ENCODE results near the gene SEC14L2.
A peak's percentile ranks its signal among the peaks of the same experiment; 100 is the strongest.

Gene SEC14L2

DNA sequence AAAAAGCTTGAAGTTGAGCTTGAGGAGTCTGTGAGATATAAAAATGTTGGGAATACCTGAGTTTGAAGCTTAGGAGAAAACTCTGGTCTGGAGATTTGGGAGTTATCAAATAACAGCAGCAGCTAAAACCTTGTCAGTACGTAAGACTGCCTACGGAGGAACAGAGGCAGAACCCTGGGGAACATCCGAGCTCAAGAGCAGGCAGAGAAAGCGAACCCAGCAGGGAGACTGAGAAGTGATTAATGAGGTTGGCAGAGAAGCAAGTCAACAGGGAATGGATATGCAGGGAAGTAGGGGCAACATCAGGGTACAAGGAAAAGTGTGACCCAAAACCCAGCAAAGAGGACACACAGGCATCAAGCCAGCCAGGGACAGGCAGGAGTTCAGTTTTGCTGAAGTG is 16.2 kb downstream of the SEC14L2 start:
- H3K9me3 ChIP-seq (ENCODE audit: control insufficient read depth, insufficient read depth, low read length) = no peaks in the 10 kb centered on the region
- no peaks in the 10 kb centered on the region for H3K27me3 ChIP-seq (ENCODE audit: control insufficient read depth, insufficient read depth, low read length)
- H3K4me3 ChIP-seq (ENCODE audit: low read depth, low read length) = no peak overlapping the region
- H3K9ac ChIP-seq (ENCODE audit: low read depth, low read length) = no peak overlapping the region
- H3K4me1 ChIP-seq (ENCODE audit: control insufficient read depth, insufficient read depth, low read length) = no peaks in the 10 kb centered on the region
- peaks cover 15% of the 10 kb centered on the region for H3K36me3 ChIP-seq (ENCODE audit: control insufficient read depth, insufficient read depth, low read length)

DNA sequence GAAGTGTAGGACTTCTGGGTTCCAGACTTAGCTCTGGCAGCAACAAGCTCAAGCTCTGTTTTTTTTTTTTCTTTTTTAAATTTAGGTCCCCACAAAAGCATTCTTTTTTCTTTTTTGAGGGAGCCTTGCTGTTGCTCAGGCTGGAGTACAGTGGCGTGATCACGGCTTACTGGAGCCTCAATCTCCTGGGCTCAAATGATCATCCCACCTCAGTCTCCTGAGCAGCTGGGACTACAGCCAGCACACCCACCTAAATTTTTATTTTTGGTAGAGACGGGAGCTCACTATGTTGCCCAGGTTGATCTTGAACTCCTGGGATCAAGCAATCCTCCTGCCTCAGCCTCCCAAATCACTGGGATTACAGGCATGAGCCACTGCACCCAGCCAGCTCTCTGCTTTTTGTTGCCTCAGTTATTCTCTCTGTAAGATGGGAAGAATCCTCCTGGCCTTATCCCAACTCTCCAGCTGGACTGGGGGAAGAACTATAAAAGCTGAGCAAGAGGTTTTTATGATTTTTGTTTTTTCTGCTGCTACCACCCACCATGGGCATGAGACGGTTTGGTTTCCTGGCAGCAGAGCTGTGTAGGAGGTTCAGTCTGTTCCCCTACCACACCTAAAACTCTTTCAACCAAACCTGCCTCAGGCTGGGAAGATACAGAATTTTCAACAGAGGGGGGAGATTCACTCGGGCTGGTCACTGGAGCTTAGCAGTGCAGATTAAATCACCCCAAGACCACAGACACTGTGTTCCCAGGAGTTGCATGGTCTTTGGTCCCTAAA is 17.1 kb downstream of the SEC14L2 start:
- no peaks in the 10 kb centered on the region for H3K9me3 ChIP-seq (ENCODE audit: control insufficient read depth, insufficient read depth, low read length)
- peaks cover 15% of the 10 kb centered on the region for H3K36me3 ChIP-seq (ENCODE audit: control insufficient read depth, insufficient read depth, low read length)
- no peak overlapping the region for H3K9ac ChIP-seq (ENCODE audit: low read depth, low read length)
- no peak overlapping the region for H3K4me3 ChIP-seq (ENCODE audit: low read depth, low read length)
- no peaks in the 10 kb centered on the region for H3K4me1 ChIP-seq (ENCODE audit: control insufficient read depth, insufficient read depth, low read length)
- H3K27me3 ChIP-seq (ENCODE audit: control insufficient read depth, insufficient read depth, low read length) = no peaks in the 10 kb centered on the region

DNA sequence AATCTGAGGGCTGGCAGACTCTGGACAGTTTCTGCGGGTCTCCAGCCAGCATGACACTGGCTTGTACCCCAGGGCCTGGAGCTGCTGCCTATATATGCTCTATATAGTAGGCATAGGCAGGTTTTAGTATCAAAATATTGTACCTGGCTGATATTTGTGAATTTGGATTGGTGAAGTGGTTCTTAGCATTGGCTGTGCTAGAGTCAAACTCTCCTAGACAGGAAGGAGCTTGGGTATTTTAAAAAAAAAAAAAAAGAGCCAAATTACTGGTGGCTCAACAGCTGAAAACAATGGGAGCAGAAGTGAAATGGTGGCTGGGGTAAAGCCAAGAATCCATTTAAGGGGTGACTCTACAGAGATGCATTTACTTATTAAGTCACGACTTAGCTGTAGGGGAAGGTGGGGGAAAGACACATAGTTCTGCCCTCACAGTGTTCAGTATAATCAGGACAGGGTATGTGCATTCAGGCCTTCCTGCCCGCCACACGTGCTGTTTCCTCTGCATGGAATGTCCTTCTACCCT is 17.8 kb downstream of the SEC14L2 start:
- Histone ChIP-seq H3K9me3 (ENCODE audit: control insufficient read depth, insufficient read depth, low read length) (no peaks in the 10 kb centered on the region), H3K27me3 (ENCODE audit: control insufficient read depth, insufficient read depth, low read length) (no peaks in the 10 kb centered on the region), H3K9ac (ENCODE audit: low read depth, low read length) (no peak overlapping the region), H3K4me3 (ENCODE audit: low read depth, low read length) (no peak overlapping the region), H3K36me3 (ENCODE audit: control insufficient read depth, insufficient read depth, low read length) (peaks cover 15% of the 10 kb centered on the region), H3K4me1 (ENCODE audit: control insufficient read depth, insufficient read depth, low read length) (no peaks in the 10 kb centered on the region)

DNA sequence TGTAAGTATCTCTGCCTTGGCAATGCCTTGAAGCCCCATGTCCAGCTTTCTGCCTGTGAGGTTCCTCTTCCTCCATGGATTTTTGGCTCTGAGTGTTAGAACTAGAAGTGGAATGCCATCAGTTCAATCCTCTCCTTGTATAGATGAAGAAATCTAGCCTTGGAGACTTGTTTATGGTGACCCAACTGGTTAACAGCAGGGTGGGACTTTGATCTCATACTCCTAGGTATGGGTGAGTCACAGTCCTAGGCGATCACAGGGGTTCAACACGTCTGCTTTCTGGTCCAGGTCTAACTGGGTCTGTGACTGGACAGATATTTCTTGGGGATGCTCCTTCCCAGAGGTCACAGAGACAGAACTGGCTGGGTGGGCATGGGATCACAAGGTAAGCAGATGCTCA is 19.6 kb downstream of the SEC14L2 start:
- no peaks in the 10 kb centered on the region for H3K9me3 ChIP-seq (ENCODE audit: control insufficient read depth, insufficient read depth, low read length)
- no peak overlapping the region for H3K9ac ChIP-seq (ENCODE audit: low read depth, low read length)
- peaks cover 11% of the 10 kb centered on the region for H3K36me3 ChIP-seq (ENCODE audit: control insufficient read depth, insufficient read depth, low read length)
- H3K27me3 ChIP-seq (ENCODE audit: control insufficient read depth, insufficient read depth, low read length) = no peaks in the 10 kb centered on the region
- no peak overlapping the region for H3K4me3 ChIP-seq (ENCODE audit: low read depth, low read length)
- no peaks in the 10 kb centered on the region for H3K4me1 ChIP-seq (ENCODE audit: control insufficient read depth, insufficient read depth, low read length)

DNA sequence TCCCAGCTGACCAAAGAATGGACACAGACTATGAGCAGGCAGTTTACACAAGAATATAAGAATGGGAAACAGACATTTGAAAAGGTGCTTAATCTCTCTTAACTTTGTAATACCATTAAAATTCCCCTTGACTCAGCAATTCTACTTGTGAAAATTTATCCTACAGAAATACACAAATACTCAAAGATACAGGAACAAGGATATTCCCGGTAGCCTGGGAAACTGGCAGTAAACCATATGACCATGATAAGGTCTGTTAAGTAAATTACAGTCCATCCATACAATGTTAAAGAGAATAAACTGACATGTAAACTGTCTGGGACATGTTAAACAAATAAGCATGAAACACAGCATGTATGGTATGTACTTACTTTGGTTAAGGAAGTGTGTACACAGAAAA is 20.0 kb downstream of the SEC14L2 start:
- Histone ChIP-seq H3K36me3 (ENCODE audit: control insufficient read depth, insufficient read depth, low read length) (peaks cover 9% of the 10 kb centered on the region), H3K27me3 (ENCODE audit: control insufficient read depth, insufficient read depth, low read length) (no peaks in the 10 kb centered on the region), H3K4me3 (ENCODE audit: low read depth, low read length) (no peak overlapping the region), H3K9ac (ENCODE audit: low read depth, low read length) (no peak overlapping the region), H3K4me1 (ENCODE audit: control insufficient read depth, insufficient read depth, low read length) (no peaks in the 10 kb centered on the region), H3K9me3 (ENCODE audit: control insufficient read depth, insufficient read depth, low read length) (no peaks in the 10 kb centered on the region)

DNA sequence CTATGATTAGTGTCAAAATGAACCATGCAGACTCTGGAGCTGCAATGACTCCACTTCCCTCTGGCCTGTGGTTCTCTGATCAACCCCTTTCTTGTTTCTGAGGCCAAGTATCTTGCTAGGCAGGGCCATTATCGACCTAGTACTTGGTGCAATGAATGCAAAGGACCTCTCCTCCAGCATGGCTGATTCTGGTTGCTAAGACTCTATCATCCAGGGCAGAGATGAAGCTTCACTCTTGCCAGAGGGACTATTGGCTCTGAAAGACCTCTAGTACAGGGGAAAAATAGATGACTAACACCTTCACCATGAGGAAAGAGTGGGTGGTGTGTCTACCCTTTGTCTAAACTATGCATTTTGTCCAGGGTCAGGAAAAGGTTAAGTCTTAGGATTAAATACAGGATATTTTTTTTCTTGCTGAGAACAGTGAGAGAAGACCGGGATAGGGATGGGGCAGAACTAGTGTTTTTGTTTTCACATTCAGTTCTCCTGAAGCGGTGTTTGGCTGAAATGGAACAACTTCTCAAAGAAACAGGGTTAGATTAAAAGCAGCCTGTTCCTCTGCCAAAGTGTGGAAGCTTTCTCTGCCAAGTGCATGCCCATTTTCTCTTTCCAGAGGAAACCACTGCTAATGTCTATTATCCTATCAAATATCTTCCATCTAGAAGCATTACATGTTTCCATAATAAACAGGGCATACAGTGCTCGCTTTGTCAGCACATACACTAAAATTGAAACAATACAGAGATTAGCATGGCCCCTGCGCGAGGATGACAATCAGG is 23.7 kb downstream of the SEC14L2 start:
- H3K36me3 ChIP-seq (ENCODE audit: control insufficient read depth, insufficient read depth, low read length) = peaks cover 7% of the 10 kb centered on the region
- no peak overlapping the region for H3K4me3 ChIP-seq (ENCODE audit: low read depth, low read length)
- peaks cover 6% of the 10 kb centered on the region for H3K4me1 ChIP-seq (ENCODE audit: control insufficient read depth, insufficient read depth, low read length)
- no peaks in the 10 kb centered on the region for H3K9me3 ChIP-seq (ENCODE audit: control insufficient read depth, insufficient read depth, low read length)
- H3K27me3 ChIP-seq (ENCODE audit: control insufficient read depth, insufficient read depth, low read length) = no peaks in the 10 kb centered on the region
- no peak overlapping the region for H3K9ac ChIP-seq (ENCODE audit: low read depth, low read length)

DNA sequence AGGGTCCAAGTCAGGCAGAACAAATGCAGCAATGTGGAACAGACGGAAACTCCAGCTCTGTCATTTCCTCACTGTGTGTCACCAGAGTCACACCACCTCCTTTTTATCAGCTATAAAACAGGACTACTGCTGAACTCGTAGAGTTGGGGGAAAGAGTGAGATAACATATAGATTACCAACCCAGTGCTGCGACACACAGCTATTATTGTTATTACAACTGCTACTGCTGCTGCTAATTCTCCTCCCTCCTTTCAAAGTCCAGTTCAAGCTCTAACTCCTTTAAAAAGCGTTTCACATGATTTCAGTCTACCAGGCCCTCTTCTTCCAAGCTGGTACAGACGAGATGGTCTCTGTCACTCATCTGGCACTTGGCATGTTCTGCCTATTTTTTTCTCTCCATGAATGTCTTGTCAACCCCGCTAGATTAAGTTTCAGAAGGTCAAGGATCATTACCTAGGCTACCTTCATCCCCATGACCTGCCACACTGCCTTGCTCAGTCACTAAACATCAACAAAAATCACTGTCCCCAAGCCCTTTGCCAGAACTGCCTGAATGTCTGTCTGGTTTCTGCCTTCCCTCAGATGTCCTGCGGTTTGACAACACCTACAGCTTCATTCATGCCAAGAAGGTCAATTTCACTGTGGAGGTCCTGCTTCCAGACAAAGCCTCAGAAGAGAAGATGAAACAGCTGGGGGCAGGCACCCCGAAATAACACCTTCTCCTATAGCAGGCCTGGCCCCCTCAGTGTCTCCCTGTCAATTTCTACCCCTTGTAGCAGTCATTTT is 25.1 kb downstream of the SEC14L2 start:
- Histone ChIP-seq H3K4me1 (ENCODE audit: control insufficient read depth, insufficient read depth, low read length) (peaks cover 9% of the 10 kb centered on the region), H3K4me3 (ENCODE audit: low read depth, low read length) (peak overlapping the region; percentile 6)

DNA sequence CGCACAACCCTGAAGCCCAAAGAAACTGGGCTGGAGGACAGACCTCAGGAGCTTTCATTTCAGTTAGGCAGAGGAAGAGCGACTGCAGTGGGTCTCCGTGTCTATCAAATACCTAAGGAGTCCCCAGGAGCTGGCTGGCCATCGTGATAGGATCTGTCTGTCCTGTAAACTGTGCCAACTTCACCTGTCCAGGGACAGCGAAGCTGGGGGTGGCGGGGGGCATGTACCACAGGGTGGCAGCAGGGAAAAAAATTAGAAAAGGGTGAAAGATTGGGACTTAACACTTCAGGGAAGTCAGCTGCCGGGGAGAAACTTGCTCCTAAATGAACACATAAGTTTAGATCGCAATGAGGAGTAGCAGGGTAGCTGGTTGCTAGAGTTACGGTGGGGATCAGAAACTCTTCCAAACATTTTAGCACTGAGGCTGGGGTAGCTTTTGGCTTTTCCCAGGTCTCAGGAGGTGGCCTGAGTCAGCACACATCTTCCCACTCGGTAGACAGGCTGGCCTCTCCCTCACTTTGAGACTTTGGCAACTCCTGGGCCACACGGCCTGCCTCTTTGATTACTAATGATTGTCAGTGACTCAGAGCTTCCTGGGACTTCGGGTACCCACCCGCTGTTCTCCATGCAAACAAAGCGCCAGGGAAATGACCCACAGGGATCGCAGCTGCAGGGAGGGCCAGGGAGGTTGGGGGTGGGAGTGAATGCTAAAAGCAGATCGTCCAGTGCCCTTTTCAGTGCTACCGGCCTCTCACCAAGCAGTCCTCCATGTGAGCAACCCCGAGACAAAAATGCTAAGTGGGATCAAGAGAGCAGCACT is 25.9 kb downstream of the SEC14L2 start:
- no peaks in the 10 kb centered on the region for H3K27me3 ChIP-seq (ENCODE audit: control insufficient read depth, insufficient read depth, low read length)
- H3K4me3 ChIP-seq (ENCODE audit: low read depth, low read length) = peak overlapping the region; percentile 88
- H3K4me1 ChIP-seq (ENCODE audit: control insufficient read depth, insufficient read depth, low read length) = peaks cover 9% of the 10 kb centered on the region
- H3K36me3 ChIP-seq (ENCODE audit: control insufficient read depth, insufficient read depth, low read length) = peaks cover 4% of the 10 kb centered on the region
- peak overlapping the region; percentile 89 for H3K9ac ChIP-seq (ENCODE audit: low read depth, low read length)
- no peaks in the 10 kb centered on the region for H3K9me3 ChIP-seq (ENCODE audit: control insufficient read depth, insufficient read depth, low read length)

More for the DNA sequence above, 25.1 kb downstream of the SEC14L2 start:
- no peak overlapping the region for H3K9ac ChIP-seq (ENCODE audit: low read depth, low read length)
- no peaks in the 10 kb centered on the region for H3K27me3 ChIP-seq (ENCODE audit: control insufficient read depth, insufficient read depth, low read length)
- H3K36me3 ChIP-seq (ENCODE audit: control insufficient read depth, insufficient read depth, low read length) = peaks cover under 1% of the 10 kb centered on the region
- H3K9me3 ChIP-seq (ENCODE audit: control insufficient read depth, insufficient read depth, low read length) = no peaks in the 10 kb centered on the region

DNA sequence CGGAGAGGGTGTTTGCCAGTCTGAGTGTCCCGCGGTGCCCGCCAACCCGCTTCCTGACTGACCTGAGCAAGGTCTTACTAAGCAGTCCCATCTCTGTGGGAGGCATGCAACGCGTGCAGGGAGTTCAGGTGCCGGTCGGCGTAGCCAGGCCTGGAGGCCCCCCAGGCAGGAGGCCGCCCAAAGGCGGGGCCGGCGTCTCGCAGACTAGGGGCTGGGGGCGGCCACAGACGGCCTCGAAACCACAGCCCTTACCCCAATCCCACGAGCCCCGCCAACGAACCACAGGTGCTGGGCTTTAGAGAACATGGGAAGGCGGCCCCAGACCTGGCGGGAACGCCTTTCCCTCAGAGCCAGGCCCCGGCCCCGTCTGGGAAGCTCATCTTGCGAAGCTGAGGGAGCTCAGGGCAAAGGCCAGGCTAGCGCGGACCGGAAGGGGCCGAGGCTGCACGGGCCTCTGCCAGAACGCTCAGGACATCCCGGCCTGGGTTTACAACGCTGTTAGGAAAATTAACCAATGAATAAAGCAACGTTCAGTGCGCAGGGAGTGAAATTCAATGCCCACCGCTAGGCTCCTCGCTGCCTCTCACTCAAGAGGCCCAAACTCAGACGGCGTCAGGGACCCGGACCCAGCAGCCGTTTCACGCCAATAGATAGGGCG is 26.6 kb downstream of the SEC14L2 start:
- Histone ChIP-seq H3K4me1 (ENCODE audit: control insufficient read depth, insufficient read depth, low read length) (peaks cover 9% of the 10 kb centered on the region), H3K36me3 (ENCODE audit: control insufficient read depth, insufficient read depth, low read length) (peaks cover 9% of the 10 kb centered on the region), H3K4me3 (ENCODE audit: low read depth, low read length) (peak overlapping the region; percentile 88), H3K27me3 (ENCODE audit: control insufficient read depth, insufficient read depth, low read length) (no peaks in the 10 kb centered on the region), H3K9me3 (ENCODE audit: control insufficient read depth, insufficient read depth, low read length) (no peaks in the 10 kb centered on the region), H3K9ac (ENCODE audit: low read depth, low read length) (peak overlapping the region; percentile 89)

DNA sequence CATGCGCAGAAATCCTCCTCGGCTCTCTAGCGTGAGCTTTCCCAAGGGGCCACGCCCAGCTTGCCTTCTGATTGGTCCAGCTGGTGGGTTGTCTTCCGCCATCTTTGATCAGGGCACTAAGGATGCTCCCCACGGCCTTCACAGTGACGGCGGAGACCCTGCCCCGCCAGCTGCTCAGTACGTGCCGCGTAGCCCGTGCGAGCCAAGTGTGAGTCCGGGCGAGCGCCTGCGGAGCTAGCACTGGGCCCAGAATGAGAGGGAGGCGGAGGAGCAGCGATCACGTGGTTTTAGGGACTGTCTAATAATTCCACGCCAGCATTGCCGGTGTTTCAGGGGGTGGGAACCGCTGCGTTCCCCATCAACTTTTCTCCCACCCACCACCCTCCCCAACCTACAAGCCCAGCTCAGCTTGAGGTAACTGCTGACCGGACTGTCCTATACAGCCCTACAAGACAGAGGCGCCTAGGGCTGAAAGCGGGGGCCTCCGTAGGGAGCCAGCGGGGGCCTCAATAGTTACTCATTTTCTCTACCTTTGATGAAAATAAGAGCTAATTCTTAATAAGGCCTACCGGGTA is 27.2 kb downstream of the SEC14L2 start:
- peak overlapping the region; percentile 88 for H3K4me3 ChIP-seq (ENCODE audit: low read depth, low read length)
- H3K36me3 ChIP-seq (ENCODE audit: control insufficient read depth, insufficient read depth, low read length) = peaks cover 11% of the 10 kb centered on the region
- no peaks in the 10 kb centered on the region for H3K9me3 ChIP-seq (ENCODE audit: control insufficient read depth, insufficient read depth, low read length)
- no peaks in the 10 kb centered on the region for H3K27me3 ChIP-seq (ENCODE audit: control insufficient read depth, insufficient read depth, low read length)
- peaks cover 9% of the 10 kb centered on the region for H3K4me1 ChIP-seq (ENCODE audit: control insufficient read depth, insufficient read depth, low read length)
- H3K9ac ChIP-seq (ENCODE audit: low read depth, low read length) = peak overlapping the region; percentile 89

Measured in iPS-15b (cell line).